ENCODE data around the gene IL21. TPM values are rescaled to one million over a fixed set of nuclear protein-coding genes. Genes with fewer than 3 reads are reported as not detected.

IL21 gene
- total RNA-seq, 1 experiment from 2014 or later = not detected

- no peaks in the 10 kb centered on the region for H3K36me3 Mint-ChIP-seq
- DNase-seq (ENCODE audit: low spot score) = no peak
- H3K4me1 Mint-ChIP-seq = no peaks in the 10 kb centered on the region
- H3K9me3 Mint-ChIP-seq = peaks cover 3% of the 10 kb centered on the region; the same call in 1 of the 2 replicates
- CTCF ChIA-PET = interaction anchor here (1.1 kb wide), 1 partner anchor 47 kb away, joined by 3 read pairs; no protein-coding TSS in a partner anchor
- no peaks in the 10 kb centered on the region for H3K27me3 Mint-ChIP-seq (ENCODE audit: low read depth)
- ATAC-seq = no peak
- H3K4me3 Mint-ChIP-seq = no peak overlapping the region
- POLR2A ChIA-PET = no interaction called here
- H3K27ac Mint-ChIP-seq = no peak overlapping the region
- TF ChIP-seq, protein P1, sequence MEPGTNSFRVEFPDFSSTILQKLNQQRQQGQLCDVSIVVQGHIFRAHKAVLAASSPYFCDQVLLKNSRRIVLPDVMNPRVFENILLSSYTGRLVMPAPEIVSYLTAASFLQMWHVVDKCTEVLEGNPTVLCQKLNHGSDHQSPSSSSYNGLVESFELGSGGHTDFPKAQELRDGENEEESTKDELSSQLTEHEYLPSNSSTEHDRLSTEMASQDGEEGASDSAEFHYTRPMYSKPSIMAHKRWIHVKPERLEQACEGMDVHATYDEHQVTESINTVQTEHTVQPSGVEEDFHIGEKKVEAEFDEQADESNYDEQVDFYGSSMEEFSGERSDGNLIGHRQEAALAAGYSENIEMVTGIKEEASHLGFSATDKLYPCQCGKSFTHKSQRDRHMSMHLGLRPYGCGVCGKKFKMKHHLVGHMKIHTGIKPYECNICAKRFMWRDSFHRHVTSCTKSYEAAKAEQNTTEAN (CRISPR knock-in tag; IDR thresholded peaks at IDR 0.05) = no peak
- TF ChIP-seq, protein P2, sequence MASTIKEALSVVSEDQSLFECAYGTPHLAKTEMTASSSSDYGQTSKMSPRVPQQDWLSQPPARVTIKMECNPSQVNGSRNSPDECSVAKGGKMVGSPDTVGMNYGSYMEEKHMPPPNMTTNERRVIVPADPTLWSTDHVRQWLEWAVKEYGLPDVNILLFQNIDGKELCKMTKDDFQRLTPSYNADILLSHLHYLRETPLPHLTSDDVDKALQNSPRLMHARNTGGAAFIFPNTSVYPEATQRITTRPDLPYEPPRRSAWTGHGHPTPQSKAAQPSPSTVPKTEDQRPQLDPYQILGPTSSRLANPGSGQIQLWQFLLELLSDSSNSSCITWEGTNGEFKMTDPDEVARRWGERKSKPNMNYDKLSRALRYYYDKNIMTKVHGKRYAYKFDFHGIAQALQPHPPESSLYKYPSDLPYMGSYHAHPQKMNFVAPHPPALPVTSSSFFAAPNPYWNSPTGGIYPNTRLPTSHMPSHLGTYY (CRISPR knock-in tag; IDR thresholded peaks at IDR 0.05) = no peak
- TF ChIP-seq MAX (CRISPR knock-in tag; IDR thresholded peaks at IDR 0.05) (no peak), MYBL2 (CRISPR knock-in tag; IDR thresholded peaks at IDR 0.05) (no peak), FOXJ3 (CRISPR knock-in tag; IDR thresholded peaks at IDR 0.05; ENCODE audit: borderline replicate concordance) (no peak), MLX (CRISPR knock-in tag; IDR thresholded peaks at IDR 0.05) (no peak), ZNF396 (CRISPR knock-in tag; IDR thresholded peaks at IDR 0.05; ENCODE audit: borderline replicate concordance) (no peak), NFYB (CRISPR knock-in tag; conservative IDR thresholded peaks at IDR 0.05; ENCODE audit: low read depth) (no peak)
These were observed 29.3 kb upstream of the IL21 start for GRCh38 chr4:122650148-122650547.

DNA sequence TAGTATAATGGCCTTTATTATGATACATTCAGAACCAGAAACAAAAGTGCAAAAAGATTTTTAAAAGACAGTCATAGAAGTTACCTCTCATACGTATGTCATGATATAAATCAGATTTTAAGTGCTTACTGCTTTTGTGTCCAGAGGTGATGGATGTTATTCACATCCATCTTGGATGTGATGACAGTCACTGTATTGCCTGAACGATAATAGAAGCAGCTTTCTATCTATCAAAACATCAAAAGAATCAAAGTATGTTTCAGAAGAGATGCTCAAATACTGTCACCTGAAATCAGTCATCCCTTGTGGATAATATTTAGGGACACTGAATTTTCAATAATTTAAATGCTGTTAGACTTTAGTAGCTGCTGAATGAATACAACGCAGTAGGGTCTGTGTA lies 26.8 kb upstream of the IL21 start:
- ChIA-PET POLR2A (no interaction called here), CTCF (no interaction called here)
- TF ChIP-seq CTCF (IDR thresholded peaks at IDR 0.05) = no peak
- TF ChIP-seq E2F5 (CRISPR knock-in tag; IDR thresholded peaks at IDR 0.05) = no peak
- TF ChIP-seq NR1H2 (CRISPR knock-in tag; IDR thresholded peaks at IDR 0.05) = no peak
- no peak for ATAC-seq
- no peaks in the 10 kb centered on the region for H3K4me1 Mint-ChIP-seq
- no peak overlapping the region for H3K27ac Mint-ChIP-seq
- no peak for DNase-seq (ENCODE audit: low spot score)
- no peaks in the 10 kb centered on the region for H3K27me3 Mint-ChIP-seq (ENCODE audit: low read depth)
- no peak overlapping the region for H3K4me3 Mint-ChIP-seq
- peaks cover 3% of the 10 kb centered on the region; the same call in 1 of the 2 replicates for H3K9me3 Mint-ChIP-seq
- no peaks in the 10 kb centered on the region for H3K36me3 Mint-ChIP-seq

DNA sequence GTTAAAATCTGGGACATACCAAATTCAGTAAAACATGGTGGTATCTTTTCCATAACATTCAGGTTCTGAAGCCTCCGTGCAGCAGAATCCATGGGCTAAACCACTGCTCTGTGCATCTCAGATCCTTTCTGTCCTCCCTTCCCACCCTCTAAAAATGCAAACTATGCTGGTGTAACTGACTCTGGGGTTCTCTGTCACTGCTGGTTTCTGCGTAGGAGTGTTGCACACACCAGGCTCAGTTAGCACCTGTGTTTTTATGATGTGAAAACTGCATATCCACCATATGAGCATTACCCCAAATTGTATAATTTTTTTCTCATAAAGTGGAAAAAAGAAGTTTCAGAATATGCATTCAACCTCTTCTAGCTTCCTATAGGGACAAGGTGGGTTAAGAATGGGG lies 22.4 kb upstream of the IL21 start:
- Mint-ChIP-seq H3K27me3 (ENCODE audit: low read depth) (no peaks in the 10 kb centered on the region), H3K36me3 (no peaks in the 10 kb centered on the region), H3K4me1 (no peaks in the 10 kb centered on the region), H3K27ac (no peak overlapping the region), H3K4me3 (no peak overlapping the region), H3K9me3 (no peaks in the 10 kb centered on the region)
- ATAC-seq (no peak), DNase-seq (ENCODE audit: low spot score) (no peak)
- CTCF ChIA-PET = no interaction called here
- POLR2A ChIA-PET = no interaction called here
- TF ChIP-seq FOXJ3 (CRISPR knock-in tag; IDR thresholded peaks at IDR 0.05; ENCODE audit: borderline replicate concordance) (no peak), ZNF396 (CRISPR knock-in tag; IDR thresholded peaks at IDR 0.05; ENCODE audit: borderline replicate concordance) (no peak), ATF1 (CRISPR knock-in tag; IDR thresholded peaks at IDR 0.05) (no peak), PRRX2 (CRISPR knock-in tag; IDR thresholded peaks at IDR 0.05) (no peak), TEAD1 (CRISPR knock-in tag; IDR thresholded peaks at IDR 0.05) (no peak), USF2 (CRISPR knock-in tag; IDR thresholded peaks at IDR 0.05) (no peak), ZNF512 (CRISPR knock-in tag; IDR thresholded peaks at IDR 0.05; ENCODE audit: borderline replicate concordance) (no peak), E2F1 (CRISPR knock-in tag; IDR thresholded peaks at IDR 0.05) (no peak), GRHL2 (CRISPR knock-in tag; IDR thresholded peaks at IDR 0.05; ENCODE audit: insufficient replicate concordance, severe bottlenecking) (no peak), SOX15 (CRISPR knock-in tag; IDR thresholded peaks at IDR 0.05) (no peak), ELF4 (CRISPR knock-in tag; IDR thresholded peaks at IDR 0.05; ENCODE audit: low read depth) (no peak), CREB1 (CRISPR knock-in tag; IDR thresholded peaks at IDR 0.05) (no peak)
- TF ChIP-seq, protein P3, sequence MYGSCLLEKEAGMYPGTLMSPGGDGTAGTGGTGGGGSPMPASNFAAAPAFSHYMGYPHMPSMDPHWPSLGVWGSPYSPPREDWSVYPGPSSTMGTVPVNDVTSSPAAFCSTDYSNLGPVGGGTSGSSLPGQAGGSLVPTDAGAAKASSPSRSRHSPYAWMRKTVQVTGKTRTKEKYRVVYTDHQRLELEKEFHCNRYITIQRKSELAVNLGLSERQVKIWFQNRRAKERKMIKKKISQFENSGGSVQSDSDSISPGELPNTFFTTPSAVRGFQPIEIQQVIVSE (CRISPR knock-in tag; IDR thresholded peaks at IDR 0.05; ENCODE audit: borderline replicate concordance) = no peak
